Adrenal gland (tissue), 12 donors: ENCODE results near the gene PTPRN2. TPM values are rescaled to one million over a fixed set of nuclear protein-coding genes. Genes with fewer than 3 reads are reported as not detected.

Source experiments
- DNase-seq, 7 donors: peaks; one replicate each; pipeline ENCODE4 v3.0.0-alpha.2; 2019 to 2020
- H3K27ac ChIP-seq, 5 donors: fragments of 200-600 bp; sonication (generic) in 4 of 5; 1 replicate in 3 of 5; 2 replicates in 2 of 5; pipeline versions ENCODE4 v1.5.1 to v1.8.0; 2016 to 2020; ENCODE audit warnings: mild to moderate bottlenecking in 1 of 5
- H3K27me3 ChIP-seq: fragments of 200-600 bp; 2 replicates; pipeline ENCODE4 v1.8.0; 2021
- H3K36me3 ChIP-seq, 2 donors: fragments of 200-600 bp; replicated peaks in 1 of 2; 1 replicate in 1 of 2; 2 replicates in 1 of 2; pipeline versions ENCODE4 v1.5.1 to v1.8.0; 2018 to 2022
- H3K4me1 ChIP-seq, 2 donors: fragments of 200-600 bp; replicated peaks in 1 of 2; 1 replicate in 1 of 2; 2 replicates in 1 of 2; pipeline versions ENCODE4 v1.5.1 to v1.8.0; 2018 to 2021
- H3K4me3 ChIP-seq, 4 donors: fragments of 200-600 bp; sonication (generic) in 3 of 4; one replicate each; pipeline ENCODE4 v1.5.1; 2016 to 2018
- H3K9me3 ChIP-seq, 3 donors: fragments of 200-600 bp; sonication (generic) in 1 of 3; replicated peaks in 1 of 3; 1 replicate in 2 of 3; 2 replicates in 1 of 3; pipeline versions ENCODE4 v1.5.1 to v1.8.0; 2016 to 2021
- CTCF ChIP-seq, 6 experiments: fragments of 450-650 bp in 4 of 6; fragments of 200-600 bp in 2 of 6; sonication (generic) in 1 of 6; IDR thresholded peaks; 1 replicate in 5 of 6; 2 replicates in 1 of 6; pipeline versions ENCODE4 v1.5.1 to v1.8.0; 2016 to 2021; ENCODE audit warnings: antibody characterized with exemption in 6 of 6, mild to moderate bottlenecking in 2 of 6, moderate library complexity in 1 of 6
- POLR2A ChIP-seq, 2 donors: fragments of 450-650 bp; IDR thresholded peaks; one replicate each; pipeline ENCODE4 v1.6.1; 2017; ENCODE audit warnings: antibody characterized with exemption in 2 of 2, mild to moderate bottlenecking in 2 of 2, moderate library complexity in 1 of 2
- WGBS, 4 donors: extraction: QIAGEN DNeasy Blood & Tissue Kit in 2 of 4; methylation state at CpG; one replicate each; pipeline versions ENCODE4 v1.1.5 to v1.1.7; 2013 to 2017; 5-methylcytosine and 5-hydroxymethylcytosine counted together
- intact Hi-C, 2 donors: fragments of 100-400 bp; cut with DNase I; formaldehyde crosslinking; loops; one replicate each; pipeline versions ENCODE4 v1.14.1 to v1.15.0; 2022 to 2023
- polyA plus RNA-seq, 3 donors: library from polyadenylated mRNA; stranded (reverse); fragments of 200-250 nt in 2 of 3; fragments of 350-450 nt in 1 of 3; fragmentation: Illumina TruSeq in 1 of 3; extraction: RNeasy Lipid Tissue Mini Kit (QIAGEN cat#74804) in 1 of 3; gene quantifications; one replicate each; pipeline ENCODE4 v1.2.3, GENCODE V29; 2013 to 2014
- total RNA-seq, 9 donors: library from RNA; depleted of rRNA in 4 of 9; stranded (reverse); fragments of >200 nt in 4 of 9; fragments of 120-200 nt in 1 of 9; fragmentation: NEBNext Ultra II Directional in 1 of 9; extraction: Animal tissue kit (Norgen Biotek cat#: 25700) in 1 of 9; gene quantifications; one replicate each; pipeline versions ENCODE4 v1.1.0 to v1.2.4, GENCODE V29; 2013 to 2023
- donor health status: healthy with polysubstance abuse.
- donor health status: Bipolar disorder and iron deficiency.
- donor health status: DM: yes; HTN: yes; CAD: no.
- donor health status: DM: no; HTN: no; CAD: no.
- donor health status: DM: no; HTN: no; CAD: no.
- donor health status: DM: yes; HTN: yes; CAD: no.

The PTPRN2 gene
- total and polyA plus RNA-seq, 12 donors = 2.2 to 16.2 (median 3.4) TPM

- Histone ChIP-seq H3K36me3 (no peaks in the 10 kb centered on the region), H3K27me3 (no peaks in the 10 kb centered on the region), H3K4me1 (no peaks in the 10 kb centered on the region), H3K9me3 (no peaks in the 10 kb centered on the region), H3K27ac (no peak overlapping the region), H3K4me3 (no peak overlapping the region)
- 87 to 92% (median 90%) methylated on average over 10 to 11 of the region's 11 CpGs for WGBS, 4 donors
- TF ChIP-seq POLR2A (IDR thresholded peaks at IDR 0.05) (no peak), CTCF (IDR thresholded peaks at IDR 0.05) (no peak)
- intact Hi-C loops = no loop called here
- DNase-seq = no peak
Observed at GRCh38 chr7:157538321-157538720, 1049.3 kb downstream of the PTPRN2 start.

GRCh38 chr7:157537056-157537455 is 1050.6 kb downstream of the PTPRN2 start:
- TF ChIP-seq CTCF (IDR thresholded peaks at IDR 0.05) (no peak), POLR2A (IDR thresholded peaks at IDR 0.05) (no peak)
- Histone ChIP-seq H3K4me1 (no peaks in the 10 kb centered on the region), H3K27me3 (no peaks in the 10 kb centered on the region), H3K36me3 (no peaks in the 10 kb centered on the region), H3K4me3 (no peak overlapping the region), H3K9me3 (no peaks in the 10 kb centered on the region), H3K27ac (no peak overlapping the region)
- DNase-seq = no peak
- intact Hi-C loops = no loop called here
- WGBS, 4 donors = 81 to 90% (median 88%) methylated on average over 5 of the region's 5 CpGs

GRCh38 chr7:157532068-157532467 is 1055.6 kb downstream of the PTPRN2 start:
- no peak for DNase-seq
- TF ChIP-seq CTCF (IDR thresholded peaks at IDR 0.05) (no peak), POLR2A (IDR thresholded peaks at IDR 0.05) (no peak)
- H3K9me3 ChIP-seq = no peaks in the 10 kb centered on the region

GRCh38 chr7:157529768-157530560 is 1057.7 kb downstream of the PTPRN2 start:
- Histone ChIP-seq H3K4me3 (no peak overlapping the region), H3K4me1 (no peaks in the 10 kb centered on the region), H3K27ac (no peak overlapping the region), H3K27me3 (no peaks in the 10 kb centered on the region), H3K9me3 (no peaks in the 10 kb centered on the region), H3K36me3 (no peaks in the 10 kb centered on the region)
- intact Hi-C loops = no loop called here
- DNase-seq = peak in 3 of 7 donors; percentile 0 to 29 (median 5)
- WGBS, 4 donors = 70 to 72% (median 71%) methylated on average over 25 of the region's 25 CpGs
- no peak for TF ChIP-seq POLR2A (IDR thresholded peaks at IDR 0.05)
- TF ChIP-seq CTCF (IDR thresholded peaks at IDR 0.05) = no peak

More at GRCh38 chr7:157532068-157532467, 1055.6 kb downstream of the PTPRN2 start:
- Histone ChIP-seq H3K4me3 (no peak overlapping the region), H3K36me3 (no peaks in the 10 kb centered on the region), H3K27me3 (no peaks in the 10 kb centered on the region), H3K27ac (no peak overlapping the region), H3K4me1 (no peaks in the 10 kb centered on the region)
- intact Hi-C loops = no loop called here
- WGBS, 4 donors = 79 to 88% (median 82%) methylated on average over 3 of the region's 3 CpGs
